RWPE1 (cell line): Measurements from ENCODE around the gene PHF20.
A peak's percentile ranks its signal among the peaks of the same experiment; 100 is the strongest.

ENCODE experiments used
- CTCF ChIA-PET: fragments of 350-600 bp; sonication (Branson Sonifier 250); formaldehyde crosslinking; extraction: SDS; loops from one replicate; lab custom pipeline; 2021; lab: Yijun Ruan, JAX
- POLR2A ChIA-PET: fragments of 400-600 bp; formaldehyde crosslinking; extraction: SDS; loops from one replicate; lab custom pipeline; 2020; ENCODE audit warnings: antibody characterized with exemption; ENCODE audit not compliant: low non-redundant PET; lab: Yijun Ruan, JAX
- DNase-seq: peaks from one replicate; pipeline ENCODE4 v3.0.0; 2012; ENCODE audit warnings: low spot score
- H3K27ac ChIP-seq: fragments of 450-650 bp; 2 replicates; pipeline ENCODE4 v1.5.1; 2017
- TF ChIP-seq, protein P1 (sequence below): fragments of 450-650 bp; conservative IDR thresholded peaks from 2 replicates; pipeline ENCODE4 v1.5.1; 2017; ENCODE audit warnings: low read depth, mild to moderate bottlenecking

Gene PHF20

DNA sequence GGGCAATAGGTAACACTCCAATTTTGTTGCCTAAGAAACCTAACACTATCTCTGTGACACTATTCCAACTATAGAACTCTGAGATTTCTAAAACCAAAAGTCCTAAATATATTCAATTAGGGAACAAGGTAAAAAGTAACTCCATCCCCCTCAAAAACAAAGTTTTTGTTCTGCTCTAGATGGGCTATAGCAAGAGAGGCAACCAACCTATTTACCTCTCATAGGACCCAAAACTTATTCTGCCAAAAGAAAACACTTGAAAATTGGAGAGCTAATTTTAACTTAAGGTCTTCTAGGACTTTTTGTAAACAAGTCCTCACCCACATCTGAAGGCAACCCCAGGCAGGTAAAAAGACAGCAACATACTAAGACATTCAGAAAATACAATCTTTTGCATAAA lies 37.4 kb upstream of the PHF20 start:
- CTCF ChIA-PET, result interaction anchor here (1.1 kb wide), 1 partner anchor 220 kb away, joined by 3 read pairs; the partner anchor contains the start of gene SCAND1
- DNase-seq, result no peak
- no peak overlapping the region for H3K27ac ChIP-seq
- POLR2A ChIA-PET, result interaction anchor here (0.6 to 0.7 kb wide), 2 partner anchors 11 to 109 kb away, joined by 3 read pairs; no protein-coding TSS in a partner anchor
- TF ChIP-seq, protein P1, sequence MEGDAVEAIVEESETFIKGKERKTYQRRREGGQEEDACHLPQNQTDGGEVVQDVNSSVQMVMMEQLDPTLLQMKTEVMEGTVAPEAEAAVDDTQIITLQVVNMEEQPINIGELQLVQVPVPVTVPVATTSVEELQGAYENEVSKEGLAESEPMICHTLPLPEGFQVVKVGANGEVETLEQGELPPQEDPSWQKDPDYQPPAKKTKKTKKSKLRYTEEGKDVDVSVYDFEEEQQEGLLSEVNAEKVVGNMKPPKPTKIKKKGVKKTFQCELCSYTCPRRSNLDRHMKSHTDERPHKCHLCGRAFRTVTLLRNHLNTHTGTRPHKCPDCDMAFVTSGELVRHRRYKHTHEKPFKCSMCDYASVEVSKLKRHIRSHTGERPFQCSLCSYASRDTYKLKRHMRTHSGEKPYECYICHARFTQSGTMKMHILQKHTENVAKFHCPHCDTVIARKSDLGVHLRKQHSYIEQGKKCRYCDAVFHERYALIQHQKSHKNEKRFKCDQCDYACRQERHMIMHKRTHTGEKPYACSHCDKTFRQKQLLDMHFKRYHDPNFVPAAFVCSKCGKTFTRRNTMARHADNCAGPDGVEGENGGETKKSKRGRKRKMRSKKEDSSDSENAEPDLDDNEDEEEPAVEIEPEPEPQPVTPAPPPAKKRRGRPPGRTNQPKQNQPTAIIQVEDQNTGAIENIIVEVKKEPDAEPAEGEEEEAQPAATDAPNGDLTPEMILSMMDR, result no peak

DNA sequence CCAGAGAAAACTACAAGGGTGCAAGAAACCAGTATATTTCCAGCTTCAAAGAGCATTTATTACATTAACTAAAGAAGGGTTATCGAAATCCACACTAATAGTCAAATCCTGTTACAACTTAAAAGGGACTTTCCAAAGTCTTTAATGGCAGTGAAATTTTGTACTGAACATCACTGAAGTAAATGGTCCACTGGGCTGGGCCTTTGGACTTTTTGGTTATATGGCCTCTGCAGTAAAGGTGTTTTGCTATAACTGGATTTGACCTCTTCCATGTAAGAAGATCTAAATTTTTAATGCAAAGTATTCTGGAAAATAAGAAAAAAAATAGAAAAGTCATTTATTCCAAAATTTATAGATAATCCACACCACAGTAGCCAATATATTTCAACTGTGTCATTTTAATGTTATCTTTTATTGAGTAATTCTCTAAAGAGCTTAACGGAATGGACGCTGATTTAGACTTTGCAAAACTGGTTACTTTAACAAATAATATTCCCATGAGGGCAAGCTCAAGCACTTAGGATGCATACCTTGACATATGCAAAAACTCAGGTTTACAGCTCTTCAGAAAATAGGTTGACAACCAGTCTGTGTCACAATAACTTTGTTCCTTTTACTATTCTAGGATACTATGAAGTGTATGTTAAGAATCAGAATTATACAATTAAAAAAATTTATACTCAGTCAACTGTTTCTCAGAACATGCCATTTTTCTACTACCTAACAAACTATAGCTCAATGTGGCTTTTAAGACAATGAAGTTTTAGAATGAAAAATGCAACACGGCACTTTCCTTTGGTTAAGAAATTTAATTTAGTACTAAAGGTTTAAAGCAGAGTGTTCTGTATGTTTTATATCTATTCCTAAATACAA lies 36.8 kb upstream of the PHF20 start:
- no peak for DNase-seq
- TF ChIP-seq, protein P1, result no peak
- ChIA-PET CTCF (interaction anchor here (1.1 kb wide), 1 partner anchor 220 kb away, joined by 3 read pairs; the partner anchor contains the start of gene SCAND1), POLR2A (interaction anchor here (0.6 to 1.2 kb wide), 2 partner anchors 11 to 16 kb away, joined by 3 to 5 read pairs; no protein-coding TSS in a partner anchor)
- H3K27ac ChIP-seq, result no peak overlapping the region

DNA sequence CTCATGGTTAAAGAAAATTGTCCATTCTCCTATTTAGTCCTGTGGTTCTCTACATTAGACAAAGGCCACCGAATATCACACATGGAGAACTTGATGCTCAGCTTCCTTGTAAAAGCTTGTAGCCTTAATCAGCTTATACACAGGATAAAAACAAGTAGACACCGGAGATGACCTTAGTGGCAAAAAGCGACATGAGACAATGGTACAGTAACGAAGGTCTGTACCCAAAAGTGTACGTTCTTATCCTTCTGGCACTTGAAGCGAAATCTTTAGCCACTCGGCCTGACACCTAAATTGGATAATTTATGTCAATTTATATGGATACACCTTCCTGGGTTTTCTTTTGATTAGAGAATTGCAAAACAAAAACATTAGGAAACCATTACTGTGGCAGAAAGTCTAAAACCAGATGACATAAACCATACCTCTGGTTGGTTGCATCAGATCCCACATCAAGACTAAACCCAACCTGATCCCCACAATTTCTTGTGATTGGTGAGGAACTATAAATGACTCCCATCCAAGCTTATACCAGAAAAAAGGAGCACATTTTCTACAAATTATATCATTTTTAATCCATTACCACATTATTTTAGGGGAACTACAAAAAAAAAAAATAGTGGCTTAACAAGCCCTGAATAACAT lies 35.9 kb upstream of the PHF20 start:
- TF ChIP-seq, protein P1, result no peak
- H3K27ac ChIP-seq, result no peak overlapping the region
- ChIA-PET CTCF (interaction anchor here (0.6 to 0.7 kb wide), 2 partner anchors 60 to 122 kb away, joined by 3 read pairs; no protein-coding TSS in a partner anchor), POLR2A (interaction anchor here (1.2 kb wide), 1 partner anchor 17 kb away, joined by 5 read pairs; no protein-coding TSS in a partner anchor)
- DNase-seq, result no peak

DNA sequence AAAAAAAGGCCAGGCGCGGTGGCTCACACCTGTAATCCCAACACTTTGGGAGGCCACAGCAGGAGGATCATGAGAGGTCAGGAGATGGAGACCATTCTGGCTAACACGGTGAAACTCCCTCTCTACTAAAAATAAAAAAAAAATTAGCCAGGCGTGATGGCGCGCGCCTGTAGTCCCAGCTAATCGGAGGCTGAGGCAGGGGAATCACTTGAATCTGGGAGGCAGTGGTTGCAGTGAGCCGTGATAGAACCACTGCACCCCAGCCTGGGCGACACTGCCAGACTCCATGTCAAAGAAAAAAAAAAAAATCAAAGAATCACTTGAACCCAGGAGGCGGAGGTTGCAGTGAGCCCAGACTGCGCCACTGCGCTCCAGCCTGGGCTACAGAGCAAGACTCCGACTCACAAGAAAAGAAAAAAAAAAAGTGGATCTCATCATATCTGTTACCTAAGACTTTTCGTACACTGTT lies 33.9 kb upstream of the PHF20 start:
- POLR2A ChIA-PET, result interaction anchor here (0.7 kb wide), 1 partner anchor 216 kb away, joined by 4 read pairs; no protein-coding TSS in a partner anchor

DNA sequence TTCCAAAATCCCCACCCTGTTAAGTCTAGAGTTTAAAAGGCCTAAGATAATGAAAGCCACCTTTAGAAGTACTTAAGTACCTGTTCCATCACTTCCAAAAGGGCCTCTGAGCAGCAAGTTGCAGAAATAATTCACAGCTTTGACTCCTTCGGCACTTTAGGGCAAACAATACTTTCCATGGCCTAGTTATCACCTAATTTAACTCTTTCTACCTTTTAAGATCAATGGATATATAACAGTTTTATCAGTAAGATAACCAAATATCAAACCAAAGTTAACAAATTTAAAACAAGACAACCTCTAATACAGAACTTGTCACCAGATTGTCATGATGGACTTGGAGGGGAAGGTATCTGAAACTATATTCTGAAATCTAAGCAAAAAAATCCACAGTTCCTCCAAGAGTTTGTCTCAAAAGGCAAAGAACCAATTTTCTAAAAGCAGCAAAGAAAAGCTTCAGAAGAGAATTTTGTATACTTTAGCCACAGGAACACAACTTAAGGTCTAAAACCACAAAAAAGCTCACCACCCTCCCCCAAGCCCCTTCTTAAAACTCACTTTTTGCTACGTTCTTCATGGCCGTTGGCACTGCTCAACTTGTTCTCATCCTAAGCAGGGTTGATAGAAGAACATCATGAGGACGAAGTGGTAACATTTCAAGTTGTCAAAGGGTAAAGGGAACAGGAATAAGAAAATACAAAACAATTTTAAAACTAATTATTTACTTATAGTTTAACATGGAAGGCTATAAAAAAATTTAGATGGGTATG lies 33.2 kb upstream of the PHF20 start:
- ChIA-PET CTCF (interaction anchor here (0.6 to 2.2 kb wide), 3 partner anchors 8 to 909 kb away, joined by 3 to 7 read pairs (median 3); no protein-coding TSS in a partner anchor), POLR2A (interaction anchor here (0.7 kb wide), 1 partner anchor 215 kb away, joined by 4 read pairs; no protein-coding TSS in a partner anchor)
- no peak for DNase-seq
- TF ChIP-seq, protein P1, result no peak
- no peak overlapping the region for H3K27ac ChIP-seq

More for the DNA sequence above, 33.9 kb upstream of the PHF20 start:
- CTCF ChIA-PET, result interaction anchor here (0.6 kb wide), 1 partner anchor 102 kb away, joined by 3 read pairs; no protein-coding TSS in a partner anchor
- TF ChIP-seq, protein P1, result no peak
- no peak for DNase-seq
- peak overlapping the region; percentile 44 for H3K27ac ChIP-seq
